HepG2 (cell line): Measurements from ENCODE around the gene WBP1. TPM values are rescaled to one million over a fixed set of nuclear protein-coding genes. Genes with fewer than 3 reads are reported as not detected.

ENCODE experiments used
- E2F1 ChIP-seq: sonication (generic); formaldehyde crosslinking; IDR thresholded peaks from 2 replicates; pipeline ENCODE4 v1.5.0; 2020; ENCODE audit warnings: missing genetic modification reagents
- FOXM1 ChIP-seq: sonication (generic); formaldehyde crosslinking; IDR thresholded peaks from 2 replicates; pipeline ENCODE4 v1.5.0; 2020; ENCODE audit warnings: missing genetic modification reagents
- GATAD2A ChIP-seq: IDR thresholded peaks from 2 replicates; pipeline ENCODE4 v1.6.1; 2016
- GMEB2 ChIP-seq: IDR thresholded peaks from 2 replicates; pipeline ENCODE4 v1.6.1; 2016; ENCODE audit warnings: missing biosample characterization, missing genetic modification reagents, low read depth
- HCFC1 ChIP-seq: fragments of 150-350 bp; IDR thresholded peaks from 2 replicates; pipeline ENCODE4 v1.6.1; 2014; ENCODE audit warnings: low read depth, low read length
- HNF4A ChIP-seq: sonication (generic); formaldehyde crosslinking; IDR thresholded peaks from 2 replicates; pipeline ENCODE4 v1.4.0; 2020; ENCODE audit warnings: missing genetic modification reagents
- HOXD1 ChIP-seq: sonication (generic); formaldehyde crosslinking; IDR thresholded peaks from 2 replicates; pipeline ENCODE4 v1.5.0; 2020; ENCODE audit warnings: missing genetic modification reagents
- IRF1 ChIP-seq: sonication (generic); formaldehyde crosslinking; IDR thresholded peaks from 2 replicates; pipeline ENCODE4 v1.4.0; 2020; ENCODE audit warnings: low read depth, mild to moderate bottlenecking, missing genetic modification reagents
- JARID2 ChIP-seq: sonication (generic); formaldehyde crosslinking; IDR thresholded peaks from 2 replicates; pipeline ENCODE4 v1.8.1; 2023; ENCODE audit warnings: missing genetic modification reagents, inconsistent platforms; ENCODE audit not compliant: insufficient replicate concordance
- KAT2B ChIP-seq: fragments of 150-350 bp; IDR thresholded peaks from 2 replicates; pipeline ENCODE4 v1.6.1; 2014; ENCODE audit warnings: low read depth, low read length, borderline replicate concordance
- NCOA2 ChIP-seq: sonication (generic); formaldehyde crosslinking; IDR thresholded peaks from 2 replicates; pipeline ENCODE4 v1.8.0; 2022; ENCODE audit warnings: inconsistent platforms
- PRMT3 ChIP-seq: sonication (generic); formaldehyde crosslinking; IDR thresholded peaks from 2 replicates; pipeline ENCODE4 v1.8.1; 2022; ENCODE audit warnings: low read depth, mild to moderate bottlenecking, moderate library complexity, missing genetic modification reagents, borderline replicate concordance
- RFXANK ChIP-seq: IDR thresholded peaks from 2 replicates; pipeline ENCODE4 v1.6.1; 2016
- SETDB1 ChIP-seq: sonication (generic); formaldehyde crosslinking; IDR thresholded peaks from 2 replicates; pipeline ENCODE4 v1.5.1; 2020; ENCODE audit warnings: missing genetic modification reagents, mild to moderate bottlenecking, borderline replicate concordance
- SOX13 ChIP-seq, 3 experiments: fragments of 450-650 bp in 1 of 3; sonication (generic) in 1 of 3; formaldehyde crosslinking in 1 of 3; IDR thresholded peaks in 2 of 3; conservative IDR thresholded peaks in 1 of 3; 2 replicates each; pipeline versions ENCODE4 v1.5.0 to v1.6.1; 2016 to 2020; ENCODE audit warnings: antibody characterized with exemption in 1 of 3, mild to moderate bottlenecking in 1 of 3, missing compliant biosample characterization in 1 of 3, missing genetic modification reagents in 1 of 3, moderate library complexity in 1 of 3
- SOX5 ChIP-seq: IDR thresholded peaks from 2 replicates; pipeline ENCODE4 v1.6.1; 2016; ENCODE audit warnings: borderline replicate concordance
- TBP ChIP-seq: sonication (generic); formaldehyde crosslinking; IDR thresholded peaks from 2 replicates; pipeline ENCODE4 v1.5.0; 2020; ENCODE audit warnings: missing genetic modification reagents
- TFDP1 ChIP-seq: IDR thresholded peaks from 2 replicates; pipeline ENCODE4 v1.6.1; 2016; ENCODE audit warnings: missing compliant biosample characterization, missing genetic modification reagents, borderline replicate concordance
- THYN1 ChIP-seq: sonication (generic); formaldehyde crosslinking; IDR thresholded peaks from 2 replicates; pipeline ENCODE4 v1.8.1; 2023; ENCODE audit warnings: low read depth, mild to moderate bottlenecking, moderate library complexity, missing genetic modification reagents, borderline replicate concordance
- USF2 ChIP-seq, 2 experiments: sonication (generic) in 1 of 2; formaldehyde crosslinking in 1 of 2; IDR thresholded peaks; 2 replicates each; pipeline versions ENCODE4 v1.5.1 to v1.6.1; 2011 to 2020; ENCODE audit warnings: borderline replicate concordance in 1 of 2, low read depth in 1 of 2, low read length in 1 of 2, mild to moderate bottlenecking in 1 of 2, missing genetic modification reagents in 1 of 2, moderate library complexity in 1 of 2
- ZNF567 ChIP-seq: sonication (generic); formaldehyde crosslinking; IDR thresholded peaks from 2 replicates; pipeline ENCODE4 v1.8.1; 2023; ENCODE audit warnings: mild to moderate bottlenecking, missing genetic modification reagents, borderline replicate concordance
- polyA plus RNA-seq, 8 experiments: library from polyadenylated mRNA; depleted of rRNA in 3 of 8; stranded (reverse) in 7 of 8; unstranded in 1 of 8; fragments of >200 nt; fragmentation: Illumina TruSeq in 4 of 8; extraction: Trizol in 4 of 8; gene quantifications; 2 replicates each; pipeline versions ENCODE4 v1.2.1 to v1.2.3, GENCODE V29; 2011 to 2016; ENCODE audit warnings: low read depth in 4 of 8, missing spikeins in 1 of 8, mixed read lengths in 1 of 8; ENCODE audit not compliant: insufficient read depth in 1 of 8
- total RNA-seq, 5 experiments: library from RNA; depleted of rRNA; stranded (reverse); fragments of >200 nt; fragmentation: Illumina TruSeq; extraction: Trizol; gene quantifications; 2 replicates each; pipeline ENCODE4 v1.2.3, GENCODE V29; 2016; ENCODE audit warnings: low read depth in 1 of 5

WBP1 gene
- total and polyA plus RNA-seq, 2 of the 13 experiments (the other 11 are each of a cell fraction or from before 2014, with no cell fraction given) = 38.8 to 85.7 TPM

GRCh38 chr2:74482801-74483674, 24.8 kb downstream of the WBP1 start, which contains the start of the genes CCDC142 and TTC31 (continued):
- TF ChIP-seq HCFC1 = peak; percentile 89
- TF ChIP-seq SOX13 (IDR thresholded peaks at IDR 0.05) = peak; percentile 51; the same call in 1 of the 2 replicates
- TF ChIP-seq SOX13 (CRISPR knock-in tag; conservative IDR thresholded peaks at IDR 0.05 in 1 of 2, IDR thresholded peaks at IDR 0.05 in 1 of 2) = peak in 1 of 2 experiments; percentile 48; a peak in 1 of 4 replicates
- no peak for TF ChIP-seq JARID2 (CRISPR knock-in tag)
- TF ChIP-seq FOXM1 (CRISPR knock-in tag) = no peak
- TF ChIP-seq GATAD2A (CRISPR knock-in tag) = peak; percentile 81
- TF ChIP-seq ZNF567 (CRISPR knock-in tag) = peak; percentile 96; the same call in 1 of the 2 replicates
- peak; percentile 76 for TF ChIP-seq RFXANK (CRISPR knock-in tag)
- TF ChIP-seq USF2 (IDR thresholded peaks at IDR 0.05; ENCODE audit: low read depth, low read length) = no peak
- peak; percentile 50; the same call in 1 of the 2 replicates for TF ChIP-seq USF2 (CRISPR knock-in tag; IDR thresholded peaks at IDR 0.05; ENCODE audit: borderline replicate concordance)
- TF ChIP-seq GMEB2 (CRISPR knock-in tag) = peak; percentile 49; the same call in 1 of the 2 replicates
- peak; percentile 87 for TF ChIP-seq E2F1 (CRISPR knock-in tag)
- TF ChIP-seq SOX5 (CRISPR knock-in tag) = peak; percentile 38; the same call in 1 of the 2 replicates
- TF ChIP-seq KAT2B = no peak
- 0 out of 2 replicates have a peak, but pooled peaks have one; percentile 64 for TF ChIP-seq IRF1
- TF ChIP-seq NCOA2 (CRISPR knock-in tag) = 0 out of 2 replicates have a peak, but pooled peaks have one; percentile 10
- TF ChIP-seq HOXD1 (CRISPR knock-in tag) = peak; percentile 50; the same call in 1 of the 2 replicates
- TF ChIP-seq HNF4A = peak; percentile 93
- peak; percentile 79; the same call in 1 of the 2 replicates for TF ChIP-seq PRMT3 (CRISPR knock-in tag)
- peak; percentile 78 for TF ChIP-seq TFDP1 (CRISPR knock-in tag)
- no peak for TF ChIP-seq THYN1 (CRISPR knock-in tag)
- TF ChIP-seq SETDB1 = no peak
- TF ChIP-seq TBP (CRISPR knock-in tag) = no peak
